ENCODE results near the gene ZWINT.

DNA sequence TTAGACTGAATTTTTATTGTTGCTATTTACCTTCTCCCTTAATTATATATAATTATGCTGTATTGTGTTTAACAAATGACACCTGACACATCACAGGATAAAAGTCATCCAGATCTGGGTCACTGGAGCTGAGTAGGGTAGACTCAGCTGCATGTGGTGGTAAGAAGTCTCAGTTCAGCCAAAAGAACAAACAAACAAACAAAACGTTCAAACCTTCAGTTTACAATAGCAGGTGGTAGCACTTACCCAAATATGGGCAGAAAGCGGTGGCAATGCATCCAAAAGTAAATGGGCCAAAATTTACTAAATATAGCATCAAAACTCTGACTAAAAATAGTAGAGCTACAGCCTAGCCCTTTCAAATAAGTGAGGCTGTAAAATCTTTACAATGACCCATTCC is 42.2 kb downstream of the ZWINT start:
- no peak for TF ChIP-seq EZH2 (IDR thresholded peaks at IDR 0.05; ENCODE audit: borderline replicate concordance, low read length)
- TF ChIP-seq, protein P1, sequence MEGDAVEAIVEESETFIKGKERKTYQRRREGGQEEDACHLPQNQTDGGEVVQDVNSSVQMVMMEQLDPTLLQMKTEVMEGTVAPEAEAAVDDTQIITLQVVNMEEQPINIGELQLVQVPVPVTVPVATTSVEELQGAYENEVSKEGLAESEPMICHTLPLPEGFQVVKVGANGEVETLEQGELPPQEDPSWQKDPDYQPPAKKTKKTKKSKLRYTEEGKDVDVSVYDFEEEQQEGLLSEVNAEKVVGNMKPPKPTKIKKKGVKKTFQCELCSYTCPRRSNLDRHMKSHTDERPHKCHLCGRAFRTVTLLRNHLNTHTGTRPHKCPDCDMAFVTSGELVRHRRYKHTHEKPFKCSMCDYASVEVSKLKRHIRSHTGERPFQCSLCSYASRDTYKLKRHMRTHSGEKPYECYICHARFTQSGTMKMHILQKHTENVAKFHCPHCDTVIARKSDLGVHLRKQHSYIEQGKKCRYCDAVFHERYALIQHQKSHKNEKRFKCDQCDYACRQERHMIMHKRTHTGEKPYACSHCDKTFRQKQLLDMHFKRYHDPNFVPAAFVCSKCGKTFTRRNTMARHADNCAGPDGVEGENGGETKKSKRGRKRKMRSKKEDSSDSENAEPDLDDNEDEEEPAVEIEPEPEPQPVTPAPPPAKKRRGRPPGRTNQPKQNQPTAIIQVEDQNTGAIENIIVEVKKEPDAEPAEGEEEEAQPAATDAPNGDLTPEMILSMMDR (conservative IDR thresholded peaks at IDR 0.05 in 1 of 2, IDR thresholded peaks at IDR 0.05 in 1 of 2; ENCODE audit: extremely low read depth in 1 of 2, insufficient read depth in 1 of 2, low read depth in 1 of 2, low read length in 2 of 2) = no peak
